ENCODE measurements around the gene TSPEAR.

Gene TSPEAR

DNA sequence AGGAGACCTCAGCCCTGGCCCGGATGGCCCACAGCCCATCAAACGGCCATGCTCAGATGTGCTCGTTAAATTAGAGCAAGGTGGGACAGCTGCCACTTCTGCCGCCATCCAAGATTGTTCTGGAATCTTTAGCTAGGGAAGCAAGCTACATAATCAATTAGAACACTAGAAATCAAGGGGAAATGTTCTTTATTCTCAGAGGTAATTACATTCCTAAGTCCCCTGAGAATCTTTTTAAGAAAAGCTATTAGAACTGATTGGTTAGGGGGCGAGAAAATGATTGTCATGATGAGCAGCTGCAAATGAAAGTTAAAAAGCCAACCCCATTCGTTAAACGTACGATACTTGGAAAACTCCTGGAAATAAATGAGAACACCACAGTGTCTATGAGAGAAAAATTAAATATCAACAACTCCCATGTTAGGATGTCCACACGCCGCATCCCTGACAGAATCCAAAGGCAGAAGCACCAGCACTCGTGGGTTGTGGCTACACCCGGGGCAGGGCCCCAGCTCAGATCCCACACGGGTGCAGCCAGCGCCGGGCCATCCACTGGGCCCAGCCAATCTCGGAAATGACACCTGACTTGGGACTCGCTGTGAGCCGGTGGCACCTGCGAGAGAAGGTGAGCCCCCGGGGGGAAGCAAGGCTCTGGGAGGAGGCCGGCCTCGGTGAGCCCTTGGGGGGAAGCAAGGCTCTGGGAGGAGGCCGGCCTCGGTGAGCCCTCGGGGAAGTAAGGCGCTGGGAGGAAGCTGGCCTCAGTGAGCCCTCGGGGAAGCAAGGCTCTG, 209.0 kb downstream of the TSPEAR start:
- H3K4me2 ChIP-seq (ENCODE audit: low read depth, low read length, poor library complexity, severe bottlenecking) = no peak overlapping the region
- H3K27me3 ChIP-seq (ENCODE audit: low read length) = no peaks in the 10 kb centered on the region
- no peaks in the 10 kb centered on the region for H4K20me1 ChIP-seq (ENCODE audit: low read depth, low read length)
- H3K9ac ChIP-seq (ENCODE audit: low read length) = no peak overlapping the region
- H3F3A ChIP-seq (ENCODE audit: insufficient read depth) = no peaks in the 10 kb centered on the region
- TF ChIP-seq CTCF (IDR thresholded peaks at IDR 0.05; ENCODE audit: insufficient read depth, low read length, poor library complexity, severe bottlenecking) (no peak), EZH2phosphoT487 (conservative IDR thresholded peaks at IDR 0.05; ENCODE audit: low read length) (no peak)
- no peaks in the 10 kb centered on the region for H3K79me2 ChIP-seq (ENCODE audit: insufficient read depth, low read length)
- no peak overlapping the region for H3K27ac ChIP-seq (ENCODE audit: low read depth, low read length)
- H2AFZ ChIP-seq (ENCODE audit: low read depth, low read length, severe bottlenecking) = no peak overlapping the region
- no peaks in the 10 kb centered on the region for H3K9me2 ChIP-seq (replicated peaks; ENCODE audit: insufficient read depth, low read length)
- no peak overlapping the region for H3K4me3 ChIP-seq (ENCODE audit: insufficient read depth, low read length, poor library complexity, severe bottlenecking)
- no peaks in the 10 kb centered on the region for H3K36me3 ChIP-seq (ENCODE audit: low read length)
- H3K9me3 ChIP-seq (ENCODE audit: insufficient read depth, low read length) = no peaks in the 10 kb centered on the region

DNA sequence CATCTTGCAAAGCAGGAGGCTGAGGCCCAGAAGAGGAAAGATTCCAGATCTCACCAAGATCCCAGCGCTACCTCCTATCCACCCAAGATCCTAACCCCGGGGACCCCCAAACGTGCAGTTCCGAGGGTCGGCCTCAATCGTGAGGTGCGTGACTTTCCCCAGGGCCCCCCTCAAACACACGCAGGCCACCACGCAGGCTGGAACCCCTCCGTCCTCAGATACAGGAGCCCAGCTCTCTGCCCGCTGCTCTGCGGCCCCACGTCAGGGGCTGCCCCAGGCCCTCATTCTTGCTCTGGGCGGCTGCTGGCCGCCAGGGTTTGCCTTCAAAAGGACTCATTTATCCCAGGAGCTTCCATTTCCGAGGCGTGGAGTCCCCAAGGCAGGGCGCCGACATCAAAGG, 211.3 kb downstream of the TSPEAR start:
- no peak for TF ChIP-seq CTCF (IDR thresholded peaks at IDR 0.05; ENCODE audit: insufficient read depth, low read length, poor library complexity, severe bottlenecking)
- TF ChIP-seq EZH2phosphoT487 (conservative IDR thresholded peaks at IDR 0.05; ENCODE audit: low read length) = no peak
- Histone ChIP-seq H3K9ac (ENCODE audit: low read length) (no peak overlapping the region), H3K27me3 (ENCODE audit: low read length) (no peaks in the 10 kb centered on the region), H4K20me1 (ENCODE audit: low read depth, low read length) (no peaks in the 10 kb centered on the region), H3K4me3 (ENCODE audit: insufficient read depth, low read length, poor library complexity, severe bottlenecking) (no peak overlapping the region), H3K4me2 (ENCODE audit: low read depth, low read length, poor library complexity, severe bottlenecking) (no peak overlapping the region), H3K9me2 (replicated peaks; ENCODE audit: insufficient read depth, low read length) (no peaks in the 10 kb centered on the region), H3F3A (ENCODE audit: insufficient read depth) (no peaks in the 10 kb centered on the region), H3K79me2 (ENCODE audit: insufficient read depth, low read length) (no peaks in the 10 kb centered on the region), H2AFZ (ENCODE audit: low read depth, low read length, severe bottlenecking) (no peak overlapping the region), H3K36me3 (ENCODE audit: low read length) (no peaks in the 10 kb centered on the region), H3K27ac (ENCODE audit: low read depth, low read length) (no peak overlapping the region), H3K9me3 (ENCODE audit: insufficient read depth, low read length) (no peaks in the 10 kb centered on the region)

DNA sequence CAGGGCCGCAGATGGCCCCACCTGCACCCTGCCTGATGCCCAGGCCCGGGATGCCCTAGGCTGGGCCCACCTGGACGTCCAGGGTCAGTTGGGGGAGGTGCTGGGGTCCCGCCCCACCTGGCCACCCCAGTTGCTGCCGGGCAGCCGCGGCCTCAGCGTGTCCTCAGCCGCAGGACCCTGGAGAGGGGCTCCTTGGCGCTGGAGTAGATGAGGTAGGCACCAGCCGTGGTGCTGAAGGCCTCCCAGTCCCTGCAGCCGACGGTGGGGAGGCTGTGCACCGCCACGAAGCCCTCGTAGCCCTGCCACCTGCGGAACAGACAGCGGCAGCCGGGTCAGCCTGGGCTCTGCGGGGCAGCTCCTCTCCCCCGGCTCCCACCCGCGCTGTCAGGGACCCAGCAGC, 211.7 kb downstream of the TSPEAR start:
- no peaks in the 10 kb centered on the region for H4K20me1 ChIP-seq (ENCODE audit: low read depth, low read length)
- TF ChIP-seq CTCF (IDR thresholded peaks at IDR 0.05; ENCODE audit: insufficient read depth, low read length, poor library complexity, severe bottlenecking) (no peak), EZH2phosphoT487 (conservative IDR thresholded peaks at IDR 0.05; ENCODE audit: low read length) (no peak)
- H3K9ac ChIP-seq (ENCODE audit: low read length) = no peak overlapping the region
- H3K9me3 ChIP-seq (ENCODE audit: insufficient read depth, low read length) = no peaks in the 10 kb centered on the region
- no peaks in the 10 kb centered on the region for H3F3A ChIP-seq (ENCODE audit: insufficient read depth)
- no peaks in the 10 kb centered on the region for H3K36me3 ChIP-seq (ENCODE audit: low read length)
- H3K9me2 ChIP-seq (replicated peaks; ENCODE audit: insufficient read depth, low read length) = no peaks in the 10 kb centered on the region
- no peak overlapping the region for H2AFZ ChIP-seq (ENCODE audit: low read depth, low read length, severe bottlenecking)
- no peak overlapping the region for H3K4me3 ChIP-seq (ENCODE audit: insufficient read depth, low read length, poor library complexity, severe bottlenecking)
- H3K27ac ChIP-seq (ENCODE audit: low read depth, low read length) = no peak overlapping the region
- H3K79me2 ChIP-seq (ENCODE audit: insufficient read depth, low read length) = no peaks in the 10 kb centered on the region
- H3K4me2 ChIP-seq (ENCODE audit: low read depth, low read length, poor library complexity, severe bottlenecking) = no peak overlapping the region
- no peaks in the 10 kb centered on the region for H3K27me3 ChIP-seq (ENCODE audit: low read length)

All from SU-DHL-6 (cell line).